GM21737 (cell line): ENCODE results near the gene LDB1.

Experiments
- ATAC-seq: cut with Tn5 transposase; IDR thresholded peaks from one replicate; pipeline ENCODE4 v1.9.1; 2021; ENCODE audit warnings: mild to moderate bottlenecking, moderate library complexity; ENCODE audit not compliant: unreplicated experiment

LDB1 gene

GRCh38 chr10:102065561-102066398, 54.4 kb downstream of the LDB1 start:
- peak; percentile 14 for ATAC-seq

- peak; percentile 97 for ATAC-seq
Measured at GRCh38 chr10:102064868-102065560, 55.2 kb downstream of the LDB1 start, which contains the start of gene HPS6. Gene HPS6, plus strand, starts transcription at chr10:102065349. Its CDS starts 126 bp downstream, at chr10:102065475.

GRCh38 chr10:102064503-102064867, 55.7 kb downstream of the LDB1 start:
- no peak for ATAC-seq

- no peak for ATAC-seq
Measured at GRCh38 chr10:102059987-102060386, 60.2 kb downstream of the LDB1 start.
